Measurements from ENCODE around the gene NUMB.
"Not testable (repeated sequence)": the region's sequence is repeated elsewhere in the genome, so short reads cannot be mapped to it uniquely, and the experiment has no call there.

The NUMB gene

GRCh38 chr14:73418227-73418626, 40.1 kb downstream of the NUMB start:
- Histone ChIP-seq H3K27ac (ENCODE audit: low read depth, low read length, severe bottlenecking) (no peak overlapping the region), H3K9me3 (ENCODE audit: control insufficient read depth, low read length) (no peaks in the 10 kb centered on the region), H3K4me1 (ENCODE audit: control insufficient read depth, insufficient read depth, low read length, poor library complexity, severe bottlenecking) (no peaks in the 10 kb centered on the region), H3K36me3 (ENCODE audit: control insufficient read depth, insufficient read depth, low read length) (peaks cover 54% of the 10 kb centered on the region), H3K4me3 (ENCODE audit: extremely low read depth, insufficient read depth, low read length, poor library complexity, severe bottlenecking) (no peak overlapping the region)
- WGBS, 2 experiments (ENCODE audit: insufficient coverage in 2 of 2), result 80 to 100% methylated on average over 2 of the region's 3 CpGs

- H3K27ac ChIP-seq (ENCODE audit: low read depth, low read length, severe bottlenecking); H3K9me3 ChIP-seq (ENCODE audit: control insufficient read depth, low read length); H3K4me3 ChIP-seq (ENCODE audit: extremely low read depth, insufficient read depth, low read length, poor library complexity, severe bottlenecking); H3K4me1 ChIP-seq (ENCODE audit: control insufficient read depth, insufficient read depth, low read length, poor library complexity, severe bottlenecking): not testable (repeated sequence)
- WGBS, 2 experiments (ENCODE audit: insufficient coverage in 2 of 2), result 80% methylated on average over 1 of the region's 3 CpGs; no CpG with 5 or more reads in 1 of the 2 experiments
- H3K36me3 ChIP-seq (ENCODE audit: control insufficient read depth, insufficient read depth, low read length), result peaks cover 38% of the 10 kb centered on the region
Observed at GRCh38 chr14:73406248-73406647, 52.1 kb downstream of the NUMB start.

- Histone ChIP-seq H3K27ac (ENCODE audit: low read depth, low read length, severe bottlenecking) (no peak overlapping the region), H3K36me3 (ENCODE audit: control insufficient read depth, insufficient read depth, low read length) (peaks cover 21% of the 10 kb centered on the region), H3K4me3 (ENCODE audit: extremely low read depth, insufficient read depth, low read length, poor library complexity, severe bottlenecking) (no peak overlapping the region), H3K9me3 (ENCODE audit: control insufficient read depth, low read length) (no peaks in the 10 kb centered on the region), H3K4me1 (ENCODE audit: control insufficient read depth, insufficient read depth, low read length, poor library complexity, severe bottlenecking) (no peaks in the 10 kb centered on the region)
- 100% methylated on average over 1 to 4 of the region's 4 CpGs for WGBS, 2 experiments (ENCODE audit: insufficient coverage in 2 of 2)
Observed at GRCh38 chr14:73403181-73403752, 55.1 kb downstream of the NUMB start.

DNA sequence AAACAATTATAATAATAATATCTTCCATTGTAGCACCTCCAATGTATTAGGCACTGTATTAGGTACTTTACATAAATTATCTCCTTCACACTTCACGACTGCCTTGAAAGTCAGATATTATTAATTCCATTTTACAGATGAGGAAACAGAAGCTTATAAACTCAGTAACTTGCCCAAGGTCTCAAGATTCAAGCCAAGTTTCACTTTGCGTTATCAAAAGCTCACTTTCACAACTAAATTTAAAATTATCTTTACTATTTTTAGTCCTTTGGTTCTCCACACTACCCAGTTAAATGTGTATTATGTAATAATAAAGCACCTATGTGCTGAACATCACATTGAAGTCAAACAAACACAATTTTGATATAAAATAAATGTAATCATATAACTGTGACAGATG, 55.8 kb downstream of the NUMB start:
- Histone ChIP-seq H3K27ac (ENCODE audit: low read depth, low read length, severe bottlenecking) (no peak overlapping the region), H3K9me3 (ENCODE audit: control insufficient read depth, low read length) (no peaks in the 10 kb centered on the region), H3K4me3 (ENCODE audit: extremely low read depth, insufficient read depth, low read length, poor library complexity, severe bottlenecking) (no peak overlapping the region), H3K36me3 (ENCODE audit: control insufficient read depth, insufficient read depth, low read length) (peaks cover 21% of the 10 kb centered on the region), H3K4me1 (ENCODE audit: control insufficient read depth, insufficient read depth, low read length, poor library complexity, severe bottlenecking) (no peaks in the 10 kb centered on the region)
- 100% methylated on average over 1 of the region's 2 CpGs for WGBS, 2 experiments (ENCODE audit: insufficient coverage in 2 of 2)

DNA sequence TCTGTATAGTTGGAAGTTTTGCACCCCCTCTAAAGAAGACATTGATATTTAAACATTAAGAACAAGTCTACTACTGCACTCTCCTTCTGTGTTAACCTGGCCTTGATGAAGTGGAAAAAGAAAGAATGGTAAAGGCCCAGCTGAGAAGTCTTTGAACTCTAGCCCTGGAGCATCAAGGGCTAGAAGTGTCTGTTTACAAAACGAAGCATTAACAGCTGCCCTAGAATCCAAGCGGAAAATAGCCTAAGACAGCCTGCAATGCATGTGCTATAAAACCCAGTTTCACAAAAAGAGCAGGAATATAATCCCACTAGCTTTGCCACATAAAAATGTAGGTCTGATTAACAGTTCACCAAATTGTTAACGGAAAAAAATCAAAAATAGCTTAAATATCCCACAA, 60.5 kb downstream of the NUMB start:
- 50 to 58% methylated on average over 1 to 2 of the region's 3 CpGs for WGBS, 2 experiments (ENCODE audit: insufficient coverage in 2 of 2)
- peaks cover 7% of the 10 kb centered on the region for H3K36me3 ChIP-seq (ENCODE audit: control insufficient read depth, insufficient read depth, low read length)
- no peak overlapping the region for H3K4me3 ChIP-seq (ENCODE audit: extremely low read depth, insufficient read depth, low read length, poor library complexity, severe bottlenecking)
- H3K4me1 ChIP-seq (ENCODE audit: control insufficient read depth, insufficient read depth, low read length, poor library complexity, severe bottlenecking), result no peaks in the 10 kb centered on the region
- no peaks in the 10 kb centered on the region for H3K9me3 ChIP-seq (ENCODE audit: control insufficient read depth, low read length)
- no peak overlapping the region for H3K27ac ChIP-seq (ENCODE audit: low read depth, low read length, severe bottlenecking)

- H3K9me3 ChIP-seq (ENCODE audit: control insufficient read depth, low read length), result no peaks in the 10 kb centered on the region
- peaks cover 7% of the 10 kb centered on the region for H3K36me3 ChIP-seq (ENCODE audit: control insufficient read depth, insufficient read depth, low read length)
- H3K4me3 ChIP-seq (ENCODE audit: extremely low read depth, insufficient read depth, low read length, poor library complexity, severe bottlenecking), result no peak overlapping the region
- WGBS, 2 experiments (ENCODE audit: insufficient coverage in 2 of 2), result 86% methylated on average over 1 of the region's 1 CpG; no CpG with 5 or more reads in 1 of the 2 experiments
- no peaks in the 10 kb centered on the region for H3K4me1 ChIP-seq (ENCODE audit: control insufficient read depth, insufficient read depth, low read length, poor library complexity, severe bottlenecking)
- H3K27ac ChIP-seq (ENCODE audit: low read depth, low read length, severe bottlenecking), result no peak overlapping the region
Observed at GRCh38 chr14:73394317-73394716, 64.0 kb downstream of the NUMB start.

DNA sequence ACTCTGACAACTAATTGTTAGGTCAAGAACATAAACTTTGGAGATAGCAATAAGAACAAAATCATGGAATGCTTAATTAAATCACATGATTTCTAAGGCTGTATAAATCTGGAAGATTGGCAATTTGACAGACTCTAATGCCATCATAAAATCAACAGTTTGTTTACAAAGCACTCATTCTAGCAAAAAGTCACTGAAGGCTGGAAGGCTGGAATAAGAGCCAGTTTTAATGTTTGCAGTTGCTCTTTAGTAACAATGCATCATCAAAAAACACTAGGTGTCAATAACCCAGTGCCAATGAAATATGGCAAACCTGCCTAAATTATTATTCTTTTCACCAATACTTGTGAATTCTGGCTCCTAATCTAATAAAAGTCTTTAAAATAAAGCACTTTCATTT, 65.0 kb downstream of the NUMB start:
- H3K36me3 ChIP-seq (ENCODE audit: control insufficient read depth, insufficient read depth, low read length), result peaks cover 7% of the 10 kb centered on the region
- no peaks in the 10 kb centered on the region for H3K9me3 ChIP-seq (ENCODE audit: control insufficient read depth, low read length)
- H3K27ac ChIP-seq (ENCODE audit: low read depth, low read length, severe bottlenecking), result no peak overlapping the region
- H3K4me3 ChIP-seq (ENCODE audit: extremely low read depth, insufficient read depth, low read length, poor library complexity, severe bottlenecking), result no peak overlapping the region
- no peaks in the 10 kb centered on the region for H3K4me1 ChIP-seq (ENCODE audit: control insufficient read depth, insufficient read depth, low read length, poor library complexity, severe bottlenecking)

DNA sequence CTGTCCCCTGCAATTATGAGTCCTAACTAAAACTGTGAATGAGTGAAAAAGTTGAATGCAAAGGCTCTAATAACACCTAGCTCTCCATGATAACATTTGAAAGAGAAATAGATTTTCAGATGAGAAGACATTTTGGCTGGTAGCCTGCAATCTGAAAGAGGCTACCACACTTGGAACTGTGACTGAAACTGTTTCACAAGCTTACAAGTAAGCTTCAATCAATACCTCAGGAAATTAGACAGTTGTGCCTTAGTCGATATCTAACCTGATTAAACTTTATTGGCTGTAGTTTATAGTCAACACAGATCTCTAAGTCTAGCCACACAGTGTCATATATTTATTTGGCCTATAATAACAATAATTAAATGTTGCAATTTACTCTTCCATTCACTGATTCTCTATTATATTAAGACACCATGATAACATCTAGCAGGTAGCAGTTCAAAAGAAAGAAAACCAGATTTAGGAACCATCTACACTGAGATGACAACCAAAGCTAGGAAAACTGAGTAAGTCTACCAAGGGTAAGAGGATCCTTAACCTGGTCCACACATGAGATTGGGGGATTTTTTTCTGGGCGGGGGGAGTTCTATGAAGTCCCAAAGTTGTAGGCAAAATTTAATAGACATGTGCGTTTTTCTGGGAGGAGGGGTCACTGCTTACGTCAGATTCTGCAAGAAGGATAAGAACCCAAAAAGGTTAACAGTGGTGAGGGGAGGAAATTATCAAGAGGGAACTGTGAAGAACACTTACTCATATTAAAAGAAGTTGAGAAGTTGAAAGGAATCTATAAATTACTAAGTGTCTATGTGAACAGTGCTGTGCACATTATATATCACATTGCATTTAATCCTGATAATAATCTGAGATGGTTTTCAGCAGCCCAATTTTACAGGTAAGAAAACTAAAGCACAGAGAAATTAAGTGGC, 65.8 kb downstream of the NUMB start:
- no peaks in the 10 kb centered on the region for H3K9me3 ChIP-seq (ENCODE audit: control insufficient read depth, low read length)
- H3K4me3 ChIP-seq (ENCODE audit: extremely low read depth, insufficient read depth, low read length, poor library complexity, severe bottlenecking), result no peak overlapping the region
- 90 to 100% methylated on average over 3 of the region's 4 CpGs for WGBS, 2 experiments (ENCODE audit: insufficient coverage in 2 of 2)
- no peaks in the 10 kb centered on the region for H3K4me1 ChIP-seq (ENCODE audit: control insufficient read depth, insufficient read depth, low read length, poor library complexity, severe bottlenecking)
- H3K36me3 ChIP-seq (ENCODE audit: control insufficient read depth, insufficient read depth, low read length), result peaks cover 7% of the 10 kb centered on the region
- H3K27ac ChIP-seq (ENCODE audit: low read depth, low read length, severe bottlenecking), result no peak overlapping the region

GRCh38 chr14:73387860-73388259, 70.5 kb downstream of the NUMB start:
- peaks cover 18% of the 10 kb centered on the region for H3K36me3 ChIP-seq (ENCODE audit: control insufficient read depth, insufficient read depth, low read length)
- H3K9me3 ChIP-seq (ENCODE audit: control insufficient read depth, low read length); H3K27ac ChIP-seq (ENCODE audit: low read depth, low read length, severe bottlenecking); H3K4me1 ChIP-seq (ENCODE audit: control insufficient read depth, insufficient read depth, low read length, poor library complexity, severe bottlenecking); H3K4me3 ChIP-seq (ENCODE audit: extremely low read depth, insufficient read depth, low read length, poor library complexity, severe bottlenecking): not testable (repeated sequence)
- WGBS, 2 experiments (ENCODE audit: insufficient coverage in 2 of 2), result no CpG with 5 or more reads among the region's 3 CpGs

- WGBS, 2 experiments (ENCODE audit: insufficient coverage in 2 of 2), result 100% methylated on average over 1 of the region's 3 CpGs; no CpG with 5 or more reads in 1 of the 2 experiments
- Histone ChIP-seq H3K4me3 (ENCODE audit: extremely low read depth, insufficient read depth, low read length, poor library complexity, severe bottlenecking) (no peak overlapping the region), H3K4me1 (ENCODE audit: control insufficient read depth, insufficient read depth, low read length, poor library complexity, severe bottlenecking) (no peaks in the 10 kb centered on the region), H3K36me3 (ENCODE audit: control insufficient read depth, insufficient read depth, low read length) (peaks cover 18% of the 10 kb centered on the region), H3K9me3 (ENCODE audit: control insufficient read depth, low read length) (no peaks in the 10 kb centered on the region), H3K27ac (ENCODE audit: low read depth, low read length, severe bottlenecking) (no peak overlapping the region)
Observed at GRCh38 chr14:73386342-73386741, 72.0 kb downstream of the NUMB start.

DNA sequence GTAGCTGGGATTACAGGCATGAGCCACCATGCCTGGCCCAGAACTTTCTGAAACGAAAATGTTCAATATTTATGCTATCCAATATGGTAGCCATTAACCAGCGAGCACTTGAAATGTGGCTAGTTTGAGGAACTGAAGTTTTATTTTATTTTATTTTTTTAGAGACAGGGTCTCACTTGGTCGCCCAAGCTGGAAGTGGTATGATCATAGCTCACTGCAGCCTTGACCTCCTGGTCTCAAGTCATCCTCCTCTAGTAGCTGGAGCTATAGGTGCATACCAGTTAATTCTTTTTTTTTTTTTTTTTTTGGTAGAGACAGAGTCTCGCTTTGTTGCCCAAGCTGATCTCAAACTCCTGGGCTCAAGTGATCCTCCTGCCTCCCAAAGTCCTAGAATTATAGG, 73.3 kb downstream of the NUMB start:
- H3K27ac ChIP-seq (ENCODE audit: low read depth, low read length, severe bottlenecking); H3K4me1 ChIP-seq (ENCODE audit: control insufficient read depth, insufficient read depth, low read length, poor library complexity, severe bottlenecking); H3K4me3 ChIP-seq (ENCODE audit: extremely low read depth, insufficient read depth, low read length, poor library complexity, severe bottlenecking); H3K9me3 ChIP-seq (ENCODE audit: control insufficient read depth, low read length): not testable (repeated sequence)
- peaks cover 18% of the 10 kb centered on the region for H3K36me3 ChIP-seq (ENCODE audit: control insufficient read depth, insufficient read depth, low read length)
- no CpG with 5 or more reads among the region's 4 CpGs for WGBS, 2 experiments (ENCODE audit: insufficient coverage in 2 of 2)

Measured in mesodermal cell (in vitro differentiated cells).